DND-41 (cell line): Measurements from ENCODE around the gene ANKRD53.
"Not testable (repeated sequence)": the region's sequence is repeated elsewhere in the genome, so short reads cannot be mapped to it uniquely, and the experiment has no call there.

Source experiments
- ATAC-seq: fragments of 200-7000 bp; cut with Tn5 transposase; 3 replicates; pipeline ENCODE4 v1.9.1; 2021; ENCODE audit warnings: low read depth; ENCODE audit not compliant: insufficient read depth
- DNase-seq: peaks from one replicate; pipeline ENCODE4 v3.0.0-alpha.2; 2020
- H2AFZ ChIP-seq: 2 replicates; pipeline ENCODE4 v1.6.0; 2012; ENCODE audit warnings: low read depth, low read length
- H3K27ac ChIP-seq: 2 replicates; pipeline ENCODE4 v1.5.1; 2012; ENCODE audit warnings: low read length, inconsistent platforms
- H3K27me3 ChIP-seq: fragments of 200-600 bp; sonication (generic); 2 replicates; pipeline ENCODE4 v1.6.0; 2012; ENCODE audit warnings: low read length, mild to moderate bottlenecking, inconsistent platforms; ENCODE audit not compliant: insufficient read depth, poor library complexity
- H3K36me3 ChIP-seq: 2 replicates; pipeline ENCODE4 v1.5.1; 2012; ENCODE audit warnings: low read length, inconsistent platforms; ENCODE audit not compliant: insufficient read depth
- H3K4me1 ChIP-seq: 2 replicates; pipeline ENCODE4 v1.5.1; 2012; ENCODE audit warnings: mild to moderate bottlenecking, low read length; ENCODE audit not compliant: insufficient read depth
- H3K4me2 ChIP-seq: 2 replicates; pipeline ENCODE4 v1.6.0; 2012; ENCODE audit warnings: mild to moderate bottlenecking, moderate library complexity, low read length, inconsistent platforms; ENCODE audit not compliant: insufficient read depth
- H3K4me3 ChIP-seq, 2 experiments: fragments of 200-600 bp in 1 of 2; shearing (Covaris generic) in 1 of 2; 2 replicates each; pipeline ENCODE4 v1.5.1; 2012 to 2016; ENCODE audit warnings: inconsistent platforms in 2 of 2, low read length in 2 of 2, mild to moderate bottlenecking in 2 of 2, low read depth in 1 of 2, moderate library complexity in 1 of 2
- H3K79me2 ChIP-seq: 2 replicates; pipeline ENCODE4 v1.6.0; 2012; ENCODE audit warnings: low read length, inconsistent platforms; ENCODE audit not compliant: insufficient read depth
- H3K9ac ChIP-seq: 2 replicates; pipeline ENCODE4 v1.6.0; 2012; ENCODE audit warnings: low read depth, mild to moderate bottlenecking, inconsistent platforms, low read length, moderate library complexity
- H3K9me3 ChIP-seq: 2 replicates; pipeline ENCODE4 v1.5.1; 2012; ENCODE audit warnings: low read length, moderate library complexity, mild to moderate bottlenecking, inconsistent platforms; ENCODE audit not compliant: insufficient read depth, severe bottlenecking
- H4K20me1 ChIP-seq: 2 replicates; pipeline ENCODE4 v1.6.0; 2012; ENCODE audit warnings: low read length; ENCODE audit not compliant: insufficient read depth
- EZH2 ChIP-seq: IDR thresholded peaks from 3 replicates; pipeline ENCODE4 v1.6.1; 2012; ENCODE audit warnings: borderline replicate concordance, low read depth, mild to moderate bottlenecking, moderate library complexity, low read length, inconsistent platforms; ENCODE audit not compliant: severe bottlenecking
- TF ChIP-seq, protein P1 (sequence below): IDR thresholded peaks from 2 replicates; pipeline ENCODE4 v1.5.1; 2012; ENCODE audit warnings: borderline replicate concordance, low read length, moderate library complexity, mild to moderate bottlenecking; ENCODE audit not compliant: poor library complexity, severe bottlenecking; ENCODE audit errors: extremely low read depth

The ANKRD53 gene

DNA sequence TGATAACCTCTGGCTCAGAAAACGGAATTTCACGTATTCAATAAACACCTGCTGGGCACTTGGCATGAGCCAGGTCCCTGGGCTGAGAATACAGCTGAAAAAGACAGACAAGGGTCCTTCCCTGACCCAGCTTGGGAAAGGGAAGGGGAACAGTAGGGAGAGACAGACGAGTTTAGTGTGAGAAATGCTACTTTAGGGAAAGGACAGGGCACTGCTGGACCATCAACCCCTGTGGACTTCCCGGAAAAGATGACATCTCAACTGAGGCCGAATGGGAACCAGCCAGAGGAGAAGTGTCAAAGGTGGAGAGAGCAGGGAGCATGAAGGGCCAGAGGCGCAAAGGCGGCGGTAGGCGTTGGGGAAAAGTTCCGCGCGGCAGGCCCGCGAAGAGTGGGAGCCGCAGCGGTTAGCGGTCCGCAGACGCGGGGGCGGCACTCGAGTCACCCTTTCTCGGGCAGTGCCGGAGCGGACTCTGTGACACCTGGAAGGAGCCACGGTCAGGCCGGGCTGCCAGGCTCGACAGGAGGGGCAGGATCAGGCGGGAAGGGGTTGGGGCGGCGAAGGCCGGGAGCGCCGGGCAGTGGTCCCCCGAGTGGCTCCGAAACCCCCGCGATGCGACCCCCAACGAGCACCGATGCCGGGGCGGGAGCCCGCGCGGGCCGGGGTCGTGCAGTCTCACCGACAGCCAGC lies 15.7 kb downstream of the ANKRD53 start:
- H3K79me2 ChIP-seq: peaks cover 39% of the 10 kb centered on the region
- H2AFZ ChIP-seq: peak overlapping the region; percentile 77
- DNase-seq (peak; percentile 30), ATAC-seq (peak; percentile 15; the same call in 2 of the 3 replicates)
- H3K27ac ChIP-seq: peak overlapping the region; percentile 69
- peaks cover 35% of the 10 kb centered on the region for H3K4me1 ChIP-seq
- H3K4me2 ChIP-seq: peak overlapping the region; percentile 95
- TF ChIP-seq, protein P1, sequence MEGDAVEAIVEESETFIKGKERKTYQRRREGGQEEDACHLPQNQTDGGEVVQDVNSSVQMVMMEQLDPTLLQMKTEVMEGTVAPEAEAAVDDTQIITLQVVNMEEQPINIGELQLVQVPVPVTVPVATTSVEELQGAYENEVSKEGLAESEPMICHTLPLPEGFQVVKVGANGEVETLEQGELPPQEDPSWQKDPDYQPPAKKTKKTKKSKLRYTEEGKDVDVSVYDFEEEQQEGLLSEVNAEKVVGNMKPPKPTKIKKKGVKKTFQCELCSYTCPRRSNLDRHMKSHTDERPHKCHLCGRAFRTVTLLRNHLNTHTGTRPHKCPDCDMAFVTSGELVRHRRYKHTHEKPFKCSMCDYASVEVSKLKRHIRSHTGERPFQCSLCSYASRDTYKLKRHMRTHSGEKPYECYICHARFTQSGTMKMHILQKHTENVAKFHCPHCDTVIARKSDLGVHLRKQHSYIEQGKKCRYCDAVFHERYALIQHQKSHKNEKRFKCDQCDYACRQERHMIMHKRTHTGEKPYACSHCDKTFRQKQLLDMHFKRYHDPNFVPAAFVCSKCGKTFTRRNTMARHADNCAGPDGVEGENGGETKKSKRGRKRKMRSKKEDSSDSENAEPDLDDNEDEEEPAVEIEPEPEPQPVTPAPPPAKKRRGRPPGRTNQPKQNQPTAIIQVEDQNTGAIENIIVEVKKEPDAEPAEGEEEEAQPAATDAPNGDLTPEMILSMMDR: no peak
- TF ChIP-seq EZH2: no peak
- peak overlapping the region; percentile 74 to 92 for H3K4me3 ChIP-seq
- H3K27me3 ChIP-seq: no peaks in the 10 kb centered on the region
- H3K9me3 ChIP-seq: no peaks in the 10 kb centered on the region
- peaks cover 34% of the 10 kb centered on the region for H3K36me3 ChIP-seq
- H4K20me1 ChIP-seq: peaks cover 38% of the 10 kb centered on the region
- peak overlapping the region; percentile 83 for H3K9ac ChIP-seq

DNA sequence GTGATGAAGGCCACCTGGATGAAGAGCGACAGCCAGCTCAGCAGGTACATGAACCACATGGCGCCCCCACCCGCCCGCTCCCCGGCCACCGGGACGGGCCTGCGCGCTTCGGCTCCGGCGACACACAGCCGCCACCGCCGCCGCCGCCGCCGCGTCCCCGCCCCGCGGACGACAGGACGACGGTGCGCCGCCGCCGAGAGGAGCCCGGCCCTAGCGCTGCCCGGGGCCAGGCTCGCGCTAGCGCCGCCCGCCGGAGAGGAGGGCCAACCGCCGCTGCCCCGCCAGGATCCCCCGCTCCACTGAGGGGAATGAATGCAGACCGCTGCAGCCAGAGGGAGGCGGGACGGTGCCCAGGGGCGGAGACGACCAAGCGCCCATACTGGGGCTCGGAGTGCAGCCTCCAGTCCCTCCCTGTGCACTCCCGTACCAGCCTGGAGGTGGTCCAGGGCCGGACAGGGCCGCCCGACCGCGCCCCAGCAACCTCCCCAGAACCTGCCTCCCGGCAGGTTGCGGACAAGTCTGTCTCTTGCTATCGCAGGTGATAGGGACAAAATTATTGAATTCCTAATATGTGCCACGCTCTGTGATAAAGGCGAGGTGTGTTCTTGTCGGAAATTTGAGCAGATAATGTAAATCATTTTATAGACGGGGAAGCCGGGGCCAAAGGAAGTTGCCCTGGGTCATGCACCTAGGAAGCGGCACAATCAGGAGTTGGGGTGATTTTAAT lies 16.4 kb downstream of the ANKRD53 start, which contains the start of gene TEX261:
TSS of gene TEX261 (minus strand) at position 175 of the 727 bp plus-strand sequence. CDS start at position 59, 116 bp downstream.
- peaks cover 27% of the 10 kb centered on the region for H3K36me3 ChIP-seq
- H4K20me1 ChIP-seq: peaks cover 34% of the 10 kb centered on the region
- H3K4me1 ChIP-seq: peaks cover 35% of the 10 kb centered on the region
- no peaks in the 10 kb centered on the region for H3K27me3 ChIP-seq
- peak within 1 kb of the TSS; percentile 74 to 92 for H3K4me3 ChIP-seq
- H2AFZ ChIP-seq: peak within 1 kb of the TSS; percentile 97
- no peaks in the 10 kb centered on the region for H3K9me3 ChIP-seq
- H3K79me2 ChIP-seq: peaks cover 39% of the 10 kb centered on the region
- TF ChIP-seq, protein P1: peak; percentile 93
- peak; percentile 51 for TF ChIP-seq EZH2
- peak within 1 kb of the TSS; percentile 95 for H3K4me2 ChIP-seq
- ATAC-seq: peak; percentile 98
- peak; percentile 91 for DNase-seq
- H3K9ac ChIP-seq: peak within 1 kb of the TSS; percentile 83
- peak within 1 kb of the TSS; percentile 69 for H3K27ac ChIP-seq

DNA sequence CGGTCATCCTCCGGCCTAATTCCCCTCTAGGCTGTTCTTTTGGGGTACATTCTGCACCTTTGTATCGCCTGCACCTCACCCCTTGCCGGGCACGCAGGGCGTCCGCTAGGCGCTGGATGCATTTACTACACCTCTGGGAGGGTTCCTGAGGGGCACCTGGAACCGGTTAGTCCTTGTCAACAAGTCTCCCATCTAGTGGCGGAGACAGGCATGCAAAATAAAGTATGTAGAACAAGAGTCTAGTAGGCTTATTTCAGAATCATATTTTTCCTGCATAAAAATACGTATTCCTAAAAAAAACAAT lies 16.9 kb downstream of the ANKRD53 start:
- H3K4me2 ChIP-seq: peak overlapping the region; percentile 89
- no peaks in the 10 kb centered on the region for H3K9me3 ChIP-seq
- DNase-seq (peak; percentile 29), ATAC-seq (peak; percentile 9; the same call in 1 of the 3 replicates)
- TF ChIP-seq EZH2: no peak
- TF ChIP-seq, protein P1: peak; percentile 32
- no peaks in the 10 kb centered on the region for H3K27me3 ChIP-seq
- peaks cover 23% of the 10 kb centered on the region for H3K36me3 ChIP-seq
- no peak overlapping the region; the same call in 1 of the 2 replicates for H3K27ac ChIP-seq
- H3K79me2 ChIP-seq: peaks cover 35% of the 10 kb centered on the region
- peaks cover 36% of the 10 kb centered on the region for H3K4me1 ChIP-seq
- H3K4me3 ChIP-seq: peak overlapping the region; percentile 33 to 92; a peak in 3 of 4 replicates
- H4K20me1 ChIP-seq: peaks cover 31% of the 10 kb centered on the region
- H3K9ac ChIP-seq: peak overlapping the region; percentile 83
- H2AFZ ChIP-seq: peak overlapping the region; percentile 97

DNA sequence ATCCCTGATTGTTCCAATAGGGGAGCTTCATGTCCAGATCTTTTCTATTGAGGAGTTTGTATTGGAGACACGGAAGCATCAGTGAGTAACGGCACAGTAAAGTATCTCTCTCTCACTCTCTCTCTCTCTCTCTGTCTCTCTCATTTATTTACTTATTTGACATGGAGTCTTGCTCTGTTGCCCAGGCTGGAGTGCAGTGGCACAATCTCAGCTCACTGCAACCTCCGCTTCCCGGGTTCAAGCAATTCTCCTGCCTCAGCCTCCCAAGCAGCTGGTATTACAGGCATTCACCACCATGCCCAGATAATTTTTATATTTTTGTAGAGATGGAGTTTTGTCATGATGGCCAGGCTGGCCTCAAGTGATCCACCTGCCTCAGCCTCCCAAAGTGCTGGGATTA lies 20.5 kb downstream of the ANKRD53 start:
- H3K9ac ChIP-seq, H3K4me2 ChIP-seq, H3K79me2 ChIP-seq, H2AFZ ChIP-seq, H3K27me3 ChIP-seq, H3K36me3 ChIP-seq, H3K9me3 ChIP-seq, ATAC-seq, H3K4me3 ChIP-seq, H3K27ac ChIP-seq, DNase-seq, H4K20me1 ChIP-seq: not testable (repeated sequence)
- peaks cover 25% of the 10 kb centered on the region for H3K4me1 ChIP-seq
